T47D (cell line): Measurements from ENCODE around the gene BOLL.

Experiments used
- DNase-seq, 2 experiments: peaks; one replicate each; pipeline versions ENCODE4 v3.0.0 to v3.0.0-alpha.2; 2011 to 2012; ENCODE audit warnings: low read depth in 1 of 2, low spot score in 1 of 2
- JUND ChIP-seq: IDR thresholded peaks from 2 replicates; pipeline ENCODE4 v1.6.1; 2012; ENCODE audit warnings: low read depth
- in situ Hi-C: cut with HindIII; loops from 2 replicates; pipeline ENCODE4 v1.10.0; 2016; ENCODE audit warnings: low sequenced_read_pairs, low pct_unique_long_range_greater_than_20kb

BOLL gene

DNA sequence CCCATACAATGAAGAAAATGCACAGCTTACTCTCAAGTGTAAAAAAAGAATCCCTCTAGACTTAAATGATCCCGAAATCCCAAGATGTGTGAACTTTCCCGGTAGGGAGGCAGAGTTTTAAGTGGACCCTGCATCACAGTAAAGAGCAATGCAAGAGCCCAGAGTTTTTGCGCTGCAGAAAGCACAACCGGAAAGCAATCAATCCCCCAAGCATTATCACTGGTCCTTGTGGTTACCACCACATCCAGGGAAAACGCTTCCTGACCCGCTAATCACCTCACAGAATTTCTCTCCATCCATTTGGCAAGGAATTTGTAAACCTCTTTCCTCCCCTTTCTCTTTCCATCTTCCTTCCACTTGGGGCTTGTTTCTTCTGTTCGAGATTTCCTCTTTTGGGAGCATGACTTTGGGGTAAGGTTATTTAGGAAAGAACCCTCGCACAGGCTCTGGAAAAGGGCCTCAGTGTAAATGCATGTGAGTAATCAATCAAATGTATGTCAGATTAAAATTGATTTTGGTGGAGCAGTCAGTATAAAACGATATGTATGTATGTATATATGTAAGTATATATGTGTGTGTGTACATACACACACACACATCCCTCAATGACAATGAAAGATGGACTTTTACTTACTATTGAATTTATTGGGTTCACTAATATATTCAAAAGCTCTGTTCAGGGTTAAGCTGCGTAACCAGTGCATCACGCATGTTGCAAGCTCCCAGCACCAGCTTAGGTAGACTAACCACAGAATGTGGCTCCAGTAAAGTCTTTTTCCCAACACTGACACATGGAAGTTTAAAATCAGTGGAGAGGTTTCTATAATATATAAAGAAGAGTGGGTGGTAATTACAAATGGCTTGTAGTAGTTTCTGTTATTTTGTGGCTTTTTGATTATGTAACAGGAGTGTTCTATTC is 20.9 kb upstream of the BOLL start:
- in situ Hi-C loops: no loop called here
- DNase-seq: no peak
- no peak for TF ChIP-seq JUND

DNA sequence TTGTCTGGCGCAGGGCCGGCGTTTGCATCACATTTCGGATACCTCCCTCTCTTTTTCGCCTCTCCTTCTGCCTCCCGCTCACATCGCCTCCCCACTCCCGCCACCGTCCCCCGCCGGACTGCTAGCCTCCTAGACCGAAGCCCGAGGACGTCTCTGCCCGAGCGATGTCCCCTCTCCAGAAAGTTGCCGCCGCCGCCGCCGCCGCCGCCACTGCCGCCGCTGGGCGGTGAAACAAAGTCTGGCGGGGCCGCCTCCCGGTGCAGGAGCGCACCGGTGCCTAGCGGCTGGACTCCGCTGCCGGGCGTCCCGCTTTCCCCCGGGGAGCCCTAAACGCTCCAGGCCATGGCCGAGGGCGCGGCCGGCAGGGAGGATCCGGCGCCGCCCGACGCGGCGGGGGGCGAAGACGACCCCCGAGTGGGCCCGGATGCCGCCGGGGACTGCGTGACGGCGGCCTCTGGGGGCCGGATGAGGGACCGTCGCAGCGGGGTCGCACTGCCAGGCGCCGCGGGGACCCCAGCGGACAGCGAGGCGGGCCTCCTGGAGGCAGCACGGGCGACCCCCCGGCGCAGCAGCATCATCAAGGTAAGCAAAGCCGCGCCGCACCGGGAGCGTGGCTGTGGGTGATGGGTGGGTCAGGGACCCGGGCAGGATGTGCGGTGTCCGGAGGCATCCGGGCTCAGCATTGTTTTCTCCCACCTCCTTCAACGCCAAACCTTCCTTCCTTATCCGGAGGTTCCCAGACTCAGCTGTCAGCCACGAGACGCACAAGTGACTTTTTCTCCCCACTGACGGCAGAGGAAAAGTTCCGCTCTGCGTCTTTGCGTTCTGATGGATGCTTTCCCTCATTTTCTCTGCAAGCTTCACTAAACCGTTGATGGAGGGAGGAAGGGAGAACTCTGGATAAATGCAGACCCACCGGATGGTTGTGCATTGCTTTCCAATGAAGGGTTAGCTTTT is 19.9 kb upstream of the BOLL start:
- no peak for TF ChIP-seq JUND
- in situ Hi-C loops: no loop called here
- peak; percentile 0 to 7 for DNase-seq

GRCh38 chr2:197804049-197804757 is 19.1 kb upstream of the BOLL start, which contains the start of gene PLCL1:
PLCL1 (plus strand) TSS chr2:197804593.
- peak; percentile 93 for DNase-seq
- in situ Hi-C loops: no loop called here
- no peak for TF ChIP-seq JUND

GRCh38 chr2:197803033-197803444 is 17.9 kb upstream of the BOLL start:
- DNase-seq: peak; percentile 16 to 58
- no peak for TF ChIP-seq JUND
- in situ Hi-C loops: no loop called here

DNA sequence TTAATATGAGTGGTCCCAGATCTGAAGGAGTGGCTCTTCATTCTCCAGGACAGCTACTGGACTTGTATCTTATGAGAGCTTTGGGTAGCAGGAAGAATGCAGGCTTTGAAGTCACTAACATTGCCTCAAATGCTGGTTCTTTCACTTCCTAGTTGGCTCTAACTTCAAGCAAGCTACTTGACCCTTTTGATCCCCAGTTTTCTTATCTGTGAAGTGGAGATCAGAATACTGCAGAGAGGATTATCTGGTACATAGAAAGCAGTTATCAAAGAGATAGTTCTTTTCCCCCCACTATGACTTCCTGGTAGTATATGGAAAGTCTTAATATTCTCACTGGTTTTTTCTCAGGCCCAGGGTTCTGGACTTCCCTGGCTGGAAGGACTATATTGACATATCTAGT is 15.9 kb upstream of the BOLL start:
- DNase-seq: no peak
- TF ChIP-seq JUND: no peak
- in situ Hi-C loops: no loop called here

DNA sequence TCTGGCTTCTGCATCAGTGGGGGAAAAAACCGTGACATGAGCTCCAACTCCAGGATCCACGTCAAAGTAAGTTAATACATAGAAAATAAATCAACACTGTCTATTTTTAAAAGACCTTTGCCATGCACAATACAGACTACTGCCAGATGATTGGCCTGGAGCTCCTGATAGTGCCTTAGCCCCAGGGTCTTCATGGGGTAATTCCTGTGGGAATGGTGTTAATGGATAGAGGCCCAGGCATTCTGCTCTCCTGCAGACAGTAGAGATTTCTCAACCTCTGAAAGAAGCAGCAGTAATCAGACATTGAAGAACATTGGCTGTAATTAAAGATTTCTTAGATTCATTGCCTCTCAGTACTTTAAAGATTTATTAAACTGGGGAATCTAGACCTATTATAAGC is 15.0 kb upstream of the BOLL start:
- in situ Hi-C loops: no loop called here
- DNase-seq: no peak
- TF ChIP-seq JUND: no peak

DNA sequence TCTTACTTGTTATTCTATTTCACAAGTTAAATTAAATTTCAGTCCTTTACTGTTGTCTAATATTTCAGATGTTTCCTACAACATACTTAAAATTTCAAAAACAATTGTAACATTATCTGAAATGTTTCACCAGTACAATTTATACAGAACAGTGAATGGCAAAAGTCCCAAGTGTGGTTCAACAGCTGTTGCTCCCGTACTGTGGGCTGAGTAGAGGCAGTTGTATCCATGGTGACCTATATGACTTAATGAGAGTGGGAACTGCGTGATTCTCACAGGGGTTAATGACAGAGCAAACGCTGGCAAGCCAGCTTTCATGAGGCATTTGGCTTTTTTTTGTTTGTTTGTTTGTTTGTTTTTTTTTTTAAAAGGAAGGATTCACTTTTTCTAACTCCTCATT is 13.9 kb upstream of the BOLL start:
- TF ChIP-seq JUND: no peak
- in situ Hi-C loops: no loop called here
- no peak for DNase-seq

DNA sequence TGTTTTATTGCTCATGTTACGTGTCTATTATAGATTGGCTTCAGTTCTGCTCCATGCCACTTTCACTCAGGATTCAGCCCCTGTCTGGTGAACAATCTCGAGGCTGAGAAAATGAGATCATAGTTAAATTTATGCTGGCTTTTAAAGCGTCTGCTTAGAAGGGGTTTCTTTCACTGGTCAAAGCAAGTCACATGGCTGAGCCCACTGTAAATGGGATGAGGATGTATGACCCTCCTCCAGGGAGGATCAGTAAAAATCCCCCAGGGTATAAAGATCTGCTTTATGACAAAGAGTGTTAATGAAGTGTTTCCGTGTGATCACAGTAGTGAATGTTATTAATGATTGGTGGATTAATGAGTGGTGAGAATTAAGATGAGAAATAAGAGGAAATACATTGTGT is 13.1 kb upstream of the BOLL start:
- no peak for TF ChIP-seq JUND
- in situ Hi-C loops: no loop called here
- no peak for DNase-seq

DNA sequence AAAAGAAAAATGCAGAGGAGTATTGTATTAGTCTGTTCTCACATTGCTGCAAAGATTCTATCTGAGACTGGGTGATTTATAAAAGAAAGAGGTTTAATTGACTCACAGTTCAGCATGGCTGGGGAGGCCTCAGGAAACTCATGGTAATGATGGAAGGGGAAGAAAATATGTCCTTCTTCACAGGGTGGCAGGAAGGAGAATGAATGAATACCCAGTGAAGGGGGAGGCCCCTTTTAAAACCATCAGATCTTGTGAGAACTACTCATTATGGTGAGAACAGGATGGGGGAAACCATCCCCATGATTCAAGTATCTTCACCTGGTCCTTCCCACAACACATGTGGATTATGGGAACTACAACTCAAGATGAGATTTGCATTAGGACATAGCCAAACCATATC is 10.2 kb upstream of the BOLL start:
- TF ChIP-seq JUND: no peak
- DNase-seq: no peak
- in situ Hi-C loops: no loop called here

DNA sequence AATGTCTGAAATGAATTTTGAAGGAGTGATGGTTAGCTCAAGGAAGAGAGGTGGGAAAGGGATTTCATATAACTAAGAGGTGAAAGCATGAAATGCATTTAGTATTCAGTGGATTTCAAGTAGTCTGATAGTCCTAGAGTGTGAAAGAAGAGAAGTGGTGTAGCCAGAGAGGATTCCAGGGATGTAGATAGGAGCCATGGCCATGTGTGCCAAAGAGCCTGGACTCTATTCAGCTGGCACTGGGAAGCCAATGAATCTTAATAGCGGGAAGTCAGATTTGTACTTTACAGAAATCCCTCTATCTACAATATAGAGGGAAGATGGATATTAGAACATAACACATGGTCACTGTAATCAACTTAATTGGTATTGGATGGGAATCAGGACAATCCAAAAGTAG is 8.3 kb upstream of the BOLL start:
- no peak for TF ChIP-seq JUND
- in situ Hi-C loops: no loop called here
- no peak for DNase-seq

- in situ Hi-C loops: no loop called here
- DNase-seq: no peak
- no peak for TF ChIP-seq JUND
Observed at GRCh38 chr2:197786010-197786877, 1.1 kb upstream of the BOLL start.
